ENCODE results near the gene TAC3. TPM values are rescaled to one million over a fixed set of nuclear protein-coding genes. Genes with fewer than 3 reads are reported as not detected.
"Not testable (repeated sequence)": the region's sequence is repeated elsewhere in the genome, so short reads cannot be mapped to it uniquely, and the experiment has no call there.

The TAC3 gene
- total RNA-seq, 1 experiment from 2014 or later = not detected

DNA sequence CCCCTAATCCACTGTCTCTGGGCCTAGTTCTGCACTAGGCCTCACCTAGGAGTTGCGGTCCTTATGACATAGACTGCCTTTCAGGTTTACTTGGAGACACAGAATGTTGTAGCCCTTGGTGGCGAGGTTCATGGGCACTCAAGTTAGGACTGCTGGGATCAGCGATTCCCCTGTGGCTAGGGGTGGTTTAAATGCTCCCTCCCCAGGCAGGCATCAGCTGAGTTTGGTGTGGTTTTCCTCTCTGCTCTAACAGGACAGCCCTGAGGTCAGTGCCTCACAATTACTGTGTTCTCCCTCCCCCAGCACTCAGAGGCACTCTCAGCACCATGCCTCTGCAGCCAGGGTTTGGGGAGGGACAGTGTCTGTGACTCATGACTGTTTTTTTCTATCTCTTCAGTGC, 36.7 kb downstream of the TAC3 start:
- H3K36me3 Mint-ChIP-seq (ENCODE audit: insufficient read depth, unreplicated experiment) = no peaks in the 10 kb centered on the region
- H3K9me3 Mint-ChIP-seq (ENCODE audit: unreplicated experiment) = no peaks in the 10 kb centered on the region
- intact Hi-C loops (cut with micrococcal nuclease) = no loop called here
- TF ChIP-seq, protein P1, sequence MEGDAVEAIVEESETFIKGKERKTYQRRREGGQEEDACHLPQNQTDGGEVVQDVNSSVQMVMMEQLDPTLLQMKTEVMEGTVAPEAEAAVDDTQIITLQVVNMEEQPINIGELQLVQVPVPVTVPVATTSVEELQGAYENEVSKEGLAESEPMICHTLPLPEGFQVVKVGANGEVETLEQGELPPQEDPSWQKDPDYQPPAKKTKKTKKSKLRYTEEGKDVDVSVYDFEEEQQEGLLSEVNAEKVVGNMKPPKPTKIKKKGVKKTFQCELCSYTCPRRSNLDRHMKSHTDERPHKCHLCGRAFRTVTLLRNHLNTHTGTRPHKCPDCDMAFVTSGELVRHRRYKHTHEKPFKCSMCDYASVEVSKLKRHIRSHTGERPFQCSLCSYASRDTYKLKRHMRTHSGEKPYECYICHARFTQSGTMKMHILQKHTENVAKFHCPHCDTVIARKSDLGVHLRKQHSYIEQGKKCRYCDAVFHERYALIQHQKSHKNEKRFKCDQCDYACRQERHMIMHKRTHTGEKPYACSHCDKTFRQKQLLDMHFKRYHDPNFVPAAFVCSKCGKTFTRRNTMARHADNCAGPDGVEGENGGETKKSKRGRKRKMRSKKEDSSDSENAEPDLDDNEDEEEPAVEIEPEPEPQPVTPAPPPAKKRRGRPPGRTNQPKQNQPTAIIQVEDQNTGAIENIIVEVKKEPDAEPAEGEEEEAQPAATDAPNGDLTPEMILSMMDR (IDR thresholded peaks at IDR 0.05; ENCODE audit: unreplicated experiment) = no peak
- POLR2A ChIA-PET = interaction anchor here (0.6 to 1.1 kb wide), 3 partner anchors 81 to 334 kb away, joined by 3 read pairs; partner anchors contain the start of gene ATP5F1B
- no peak overlapping the region for H3K4me3 Mint-ChIP-seq (ENCODE audit: unreplicated experiment)
- CTCF ChIA-PET = interaction anchor here (0.6 to 0.8 kb wide), 3 partner anchors 81 to 176 kb away, joined by 3 read pairs; no protein-coding TSS in a partner anchor
- peaks cover 15% of the 10 kb centered on the region for H3K4me1 Mint-ChIP-seq (ENCODE audit: insufficient read depth, unreplicated experiment)
- H3K27ac Mint-ChIP-seq (ENCODE audit: low read depth, unreplicated experiment) = peak overlapping the region; percentile 66
- BruUV-seq (replicated peaks) = no TSS peak
- DNase-seq (ENCODE audit: unreplicated experiment) = no peak
- H3K27me3 Mint-ChIP-seq (ENCODE audit: insufficient read depth, unreplicated experiment) = no peaks in the 10 kb centered on the region

DNA sequence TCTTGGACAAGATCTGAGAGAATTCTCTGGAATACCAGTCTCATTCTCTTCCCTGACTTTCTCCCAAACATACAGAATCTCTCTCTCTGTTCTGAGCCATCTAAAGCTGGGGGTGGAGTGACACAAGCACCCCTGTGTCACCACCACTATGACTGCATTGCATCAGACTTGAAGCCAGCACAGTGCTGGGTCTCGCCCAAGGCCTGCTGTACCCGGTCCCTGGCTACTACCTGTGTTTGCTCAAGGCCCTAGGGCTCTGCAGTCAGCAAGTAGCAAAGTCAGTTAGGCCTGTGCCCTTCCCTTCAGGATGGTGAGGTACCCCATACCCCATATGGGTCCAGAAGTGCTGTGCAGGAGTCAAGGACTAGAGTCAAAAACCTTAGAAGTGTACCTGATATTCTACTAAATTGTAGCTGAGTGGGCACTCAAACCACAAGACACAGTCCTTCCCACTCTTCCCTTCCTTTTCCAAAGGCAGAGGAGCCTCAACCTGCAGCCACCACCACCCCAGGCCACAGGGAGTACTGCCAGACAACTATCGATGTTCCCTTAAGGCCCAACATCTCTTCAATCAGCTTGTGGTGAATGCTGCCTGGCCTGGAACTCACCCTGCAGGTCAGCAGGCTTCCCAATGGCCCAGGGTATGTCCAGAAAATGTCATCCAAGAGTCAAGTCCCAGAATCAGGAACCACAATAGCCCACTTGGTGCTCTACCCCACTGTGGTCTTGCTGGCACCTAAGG, 37.8 kb downstream of the TAC3 start:
- CTCF ChIA-PET = interaction anchor here (0.6 to 0.8 kb wide), 3 partner anchors 82 to 158 kb away, joined by 3 to 8 read pairs (median 3); no protein-coding TSS in a partner anchor
- TF ChIP-seq, protein P1 (IDR thresholded peaks at IDR 0.05; ENCODE audit: unreplicated experiment) = no peak
- H3K4me3 Mint-ChIP-seq (ENCODE audit: unreplicated experiment) = no peak overlapping the region
- no peaks in the 10 kb centered on the region for H3K27me3 Mint-ChIP-seq (ENCODE audit: insufficient read depth, unreplicated experiment)
- POLR2A ChIA-PET = interaction anchor here (0.6 kb wide), 1 partner anchor 333 kb away, joined by 3 read pairs; the partner anchor contains the start of gene ATP5F1B
- BruUV-seq (replicated peaks) = no TSS peak
- no peaks in the 10 kb centered on the region for H3K36me3 Mint-ChIP-seq (ENCODE audit: insufficient read depth, unreplicated experiment)
- H3K4me1 Mint-ChIP-seq (ENCODE audit: insufficient read depth, unreplicated experiment) = peaks cover 10% of the 10 kb centered on the region
- intact Hi-C loops (cut with micrococcal nuclease) = no loop called here
- no peaks in the 10 kb centered on the region for H3K9me3 Mint-ChIP-seq (ENCODE audit: unreplicated experiment)
- no peak overlapping the region for H3K27ac Mint-ChIP-seq (ENCODE audit: low read depth, unreplicated experiment)
- no peak for DNase-seq (ENCODE audit: unreplicated experiment)

DNA sequence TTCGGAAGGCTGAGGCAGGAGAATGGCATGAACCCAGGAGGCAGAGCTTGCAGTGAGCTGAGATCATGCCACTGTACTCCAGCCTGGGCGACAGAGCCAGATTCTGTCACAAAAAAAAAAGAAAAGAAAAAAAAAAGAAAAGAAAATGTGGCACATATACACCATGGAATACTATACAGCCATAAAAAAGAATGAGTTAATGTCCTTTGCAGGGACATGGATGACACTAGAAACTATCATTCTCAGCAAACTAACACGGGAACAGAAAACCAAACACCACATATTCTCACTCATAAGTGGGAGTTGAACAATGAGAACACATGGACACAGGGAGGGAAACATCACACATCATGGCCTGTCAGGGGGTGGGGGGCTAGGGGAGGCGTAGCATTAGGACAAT, 39.0 kb downstream of the TAC3 start:
- H3K36me3 Mint-ChIP-seq (ENCODE audit: insufficient read depth, unreplicated experiment); H3K27me3 Mint-ChIP-seq (ENCODE audit: insufficient read depth, unreplicated experiment); intact Hi-C loops (cut with micrococcal nuclease); POLR2A ChIA-PET; H3K27ac Mint-ChIP-seq (ENCODE audit: low read depth, unreplicated experiment); DNase-seq (ENCODE audit: unreplicated experiment); H3K4me1 Mint-ChIP-seq (ENCODE audit: insufficient read depth, unreplicated experiment); BruUV-seq (replicated peaks); H3K4me3 Mint-ChIP-seq (ENCODE audit: unreplicated experiment); H3K9me3 Mint-ChIP-seq (ENCODE audit: unreplicated experiment): not testable (repeated sequence)
- CTCF ChIA-PET = interaction anchor here (0.9 kb wide), 2 partner anchors 10 to 85 kb away, joined by 3 to 5 read pairs; no protein-coding TSS in a partner anchor

DNA sequence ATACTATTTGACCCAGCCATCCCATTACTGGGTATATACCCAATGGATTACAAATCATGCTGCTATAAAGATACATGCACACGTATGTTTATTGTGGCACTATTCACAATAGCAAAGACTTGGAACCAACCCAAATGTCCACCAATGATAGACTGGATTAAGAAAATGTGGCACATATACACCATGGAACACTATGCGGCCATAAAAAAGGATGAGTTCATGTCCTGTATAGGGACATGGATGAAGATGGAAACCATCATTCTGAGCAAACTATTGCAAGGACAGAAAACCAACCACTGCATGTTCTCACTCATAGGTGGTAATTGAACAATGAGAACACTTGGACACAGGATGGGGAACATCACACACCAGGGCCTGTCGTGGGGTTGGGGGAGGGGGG, 42.1 kb downstream of the TAC3 start:
- H3K36me3 Mint-ChIP-seq (ENCODE audit: insufficient read depth, unreplicated experiment); H3K27ac Mint-ChIP-seq (ENCODE audit: low read depth, unreplicated experiment); H3K4me1 Mint-ChIP-seq (ENCODE audit: insufficient read depth, unreplicated experiment); intact Hi-C loops (cut with micrococcal nuclease); H3K27me3 Mint-ChIP-seq (ENCODE audit: insufficient read depth, unreplicated experiment); CTCF ChIA-PET; POLR2A ChIA-PET; H3K9me3 Mint-ChIP-seq (ENCODE audit: unreplicated experiment); H3K4me3 Mint-ChIP-seq (ENCODE audit: unreplicated experiment); BruUV-seq (replicated peaks); DNase-seq (ENCODE audit: unreplicated experiment): not testable (repeated sequence)

DNA sequence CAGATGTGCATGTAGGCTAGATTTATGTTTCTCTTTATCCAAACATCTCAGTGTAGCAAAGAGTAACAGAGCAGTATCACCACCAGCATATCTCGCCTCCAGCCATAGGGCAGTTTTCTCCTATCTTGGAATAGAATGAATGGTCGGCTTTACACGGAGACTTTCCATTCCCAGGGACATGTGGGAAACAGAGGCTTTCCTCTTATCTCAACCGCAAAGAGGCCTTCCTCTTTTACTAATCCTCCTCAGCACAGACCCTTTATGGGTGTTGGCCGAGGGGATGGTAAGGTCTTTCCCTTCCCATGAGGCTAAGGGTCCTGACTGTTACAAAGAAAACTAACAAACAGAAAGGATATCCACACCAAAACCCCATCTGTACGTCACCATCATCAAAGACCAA, 47.4 kb downstream of the TAC3 start:
- H3K4me1 Mint-ChIP-seq (ENCODE audit: insufficient read depth, unreplicated experiment); H3K4me3 Mint-ChIP-seq (ENCODE audit: unreplicated experiment); DNase-seq (ENCODE audit: unreplicated experiment); intact Hi-C loops (cut with micrococcal nuclease); BruUV-seq (replicated peaks); CTCF ChIA-PET; H3K27ac Mint-ChIP-seq (ENCODE audit: low read depth, unreplicated experiment); H3K27me3 Mint-ChIP-seq (ENCODE audit: insufficient read depth, unreplicated experiment); H3K36me3 Mint-ChIP-seq (ENCODE audit: insufficient read depth, unreplicated experiment); POLR2A ChIA-PET; H3K9me3 Mint-ChIP-seq (ENCODE audit: unreplicated experiment): not testable (repeated sequence)

DNA sequence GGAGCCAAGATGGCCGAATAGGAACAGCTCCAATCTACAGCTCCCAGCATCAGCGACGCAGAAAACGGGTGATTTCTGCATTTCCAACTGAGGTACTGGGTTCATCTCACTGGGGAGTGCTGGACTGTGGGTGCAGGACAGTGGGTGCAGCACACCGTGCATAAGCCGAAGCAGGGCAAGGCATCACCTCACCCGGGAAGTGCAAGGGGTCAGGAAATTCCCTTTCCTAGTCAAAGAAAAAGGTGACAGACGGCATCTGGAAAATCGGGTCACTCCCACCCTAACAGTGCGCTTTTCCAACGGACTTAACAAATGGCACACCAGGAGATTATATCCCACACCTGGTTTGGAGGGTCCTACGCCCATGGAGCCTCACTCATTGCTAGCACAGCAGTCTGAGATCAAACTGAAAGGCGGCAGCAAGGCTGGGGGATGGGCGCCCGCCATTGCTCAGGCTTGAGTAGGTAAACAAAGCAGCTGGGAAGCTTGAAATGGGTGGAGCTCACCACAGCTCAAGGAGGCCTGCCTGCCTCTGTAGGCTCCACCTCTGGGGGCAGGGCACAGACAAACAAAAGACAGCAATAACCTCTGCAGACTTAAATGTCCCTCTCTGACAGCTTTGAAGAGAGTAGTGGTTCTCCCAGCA, 50.2 kb downstream of the TAC3 start:
- H3K9me3 Mint-ChIP-seq (ENCODE audit: unreplicated experiment); H3K27ac Mint-ChIP-seq (ENCODE audit: low read depth, unreplicated experiment); H3K4me3 Mint-ChIP-seq (ENCODE audit: unreplicated experiment); intact Hi-C loops (cut with micrococcal nuclease); DNase-seq (ENCODE audit: unreplicated experiment); H3K27me3 Mint-ChIP-seq (ENCODE audit: insufficient read depth, unreplicated experiment); H3K4me1 Mint-ChIP-seq (ENCODE audit: insufficient read depth, unreplicated experiment); H3K36me3 Mint-ChIP-seq (ENCODE audit: insufficient read depth, unreplicated experiment); BruUV-seq (replicated peaks); POLR2A ChIA-PET: not testable (repeated sequence)
- CTCF ChIA-PET = interaction anchor here (0.6 kb wide), 2 partner anchors 121 to 135 kb away, joined by 3 to 7 read pairs; no protein-coding TSS in a partner anchor

DNA sequence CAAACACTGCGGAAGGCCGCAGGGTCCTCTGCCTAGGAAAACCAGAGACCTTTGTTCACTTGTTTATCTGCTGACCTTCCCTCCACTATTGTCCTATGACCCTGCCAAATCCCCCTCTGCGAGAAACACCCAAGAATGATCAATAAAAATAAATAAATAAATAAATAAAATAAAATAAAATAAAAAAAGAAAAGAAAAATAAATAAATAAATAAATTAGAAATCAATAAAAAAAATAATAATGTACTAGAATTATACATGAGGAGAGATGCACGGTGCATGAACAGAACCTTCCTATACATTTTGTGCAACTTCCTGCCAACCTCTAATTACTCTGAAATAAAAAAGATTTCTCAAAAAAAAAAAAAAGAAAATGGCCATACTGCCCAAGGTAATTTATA, 51.2 kb downstream of the TAC3 start:
- intact Hi-C loops (cut with micrococcal nuclease); BruUV-seq (replicated peaks); H3K4me1 Mint-ChIP-seq (ENCODE audit: insufficient read depth, unreplicated experiment); H3K27me3 Mint-ChIP-seq (ENCODE audit: insufficient read depth, unreplicated experiment); H3K36me3 Mint-ChIP-seq (ENCODE audit: insufficient read depth, unreplicated experiment); POLR2A ChIA-PET; H3K27ac Mint-ChIP-seq (ENCODE audit: low read depth, unreplicated experiment); H3K4me3 Mint-ChIP-seq (ENCODE audit: unreplicated experiment); DNase-seq (ENCODE audit: unreplicated experiment); H3K9me3 Mint-ChIP-seq (ENCODE audit: unreplicated experiment): not testable (repeated sequence)
- CTCF ChIA-PET = interaction anchor here (0.6 kb wide), 2 partner anchors 120 to 134 kb away, joined by 3 to 7 read pairs; no protein-coding TSS in a partner anchor

Measured in MCF 10A (cell line).